ENCODE measurements around the gene GTPBP2. TPM values are rescaled to one million over a fixed set of nuclear protein-coding genes. Genes with fewer than 3 reads are reported as not detected.

The GTPBP2 gene
- total RNA-seq, 2 donors from 2014 or later, result 50.0 to 51.7 TPM

GRCh38 chr6:43648248-43648647, 19.2 kb upstream of the GTPBP2 start:
- no peak for DNase-seq
- intact Hi-C loops (cut with DNase I), result no loop called here
- TF ChIP-seq CTCF (IDR thresholded peaks at IDR 0.05), result no peak
- Histone ChIP-seq H3K9ac (ENCODE audit: low read depth in 2 of 2, low read length in 2 of 2) (no peak overlapping the region), H3K27ac (no peak overlapping the region), H3K36me3 (no peaks in the 10 kb centered on the region), H3K27me3 (no peaks in the 10 kb centered on the region), H3K4me3 (no peak overlapping the region), H3K4me1 (no peaks in the 10 kb centered on the region), H3K9me3 (no peaks in the 10 kb centered on the region)

DNA sequence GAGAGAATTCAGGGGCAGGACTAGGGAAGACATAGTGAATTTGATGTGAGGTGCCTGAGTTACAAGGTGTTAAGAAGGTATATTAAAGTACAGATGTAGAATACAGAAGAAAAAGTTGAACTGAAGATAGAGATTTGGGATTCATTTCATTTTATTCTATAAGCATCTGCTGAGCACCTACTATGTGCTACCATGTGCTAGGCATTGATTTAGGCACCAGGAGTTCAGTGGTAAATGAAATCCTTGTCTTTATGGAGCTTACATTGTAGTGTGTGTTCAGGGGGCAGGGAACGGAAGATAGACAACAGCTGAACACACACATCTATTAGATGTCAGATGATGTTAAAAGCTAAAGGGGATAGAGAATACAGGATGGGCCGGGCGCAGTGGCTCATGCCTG, 18.5 kb upstream of the GTPBP2 start:
- intact Hi-C loops (cut with DNase I), result no loop called here
- Histone ChIP-seq H3K4me3 (no peak overlapping the region), H3K27ac (no peak overlapping the region), H3K27me3 (no peaks in the 10 kb centered on the region), H3K9ac (ENCODE audit: low read depth in 2 of 2, low read length in 2 of 2) (no peak overlapping the region), H3K4me1 (no peaks in the 10 kb centered on the region), H3K36me3 (no peaks in the 10 kb centered on the region), H3K9me3 (no peaks in the 10 kb centered on the region)
- no peak for TF ChIP-seq CTCF (IDR thresholded peaks at IDR 0.05)
- no peak for DNase-seq

GRCh38 chr6:43645613-43645964, 16.5 kb upstream of the GTPBP2 start:
- no peaks in the 10 kb centered on the region for H3K9me3 ChIP-seq
- DNase-seq, result no peak
- no peak for TF ChIP-seq CTCF (IDR thresholded peaks at IDR 0.05)
- H3K4me1 ChIP-seq, result no peaks in the 10 kb centered on the region
- H3K9ac ChIP-seq (ENCODE audit: low read depth in 2 of 2, low read length in 2 of 2), result no peak overlapping the region
- peak overlapping the region; percentile 41 for H3K4me3 ChIP-seq
- no peak overlapping the region for H3K27ac ChIP-seq
- intact Hi-C loops (cut with DNase I), result no loop called here
- H3K27me3 ChIP-seq, result no peaks in the 10 kb centered on the region
- H3K36me3 ChIP-seq, result peaks cover 12% of the 10 kb centered on the region

DNA sequence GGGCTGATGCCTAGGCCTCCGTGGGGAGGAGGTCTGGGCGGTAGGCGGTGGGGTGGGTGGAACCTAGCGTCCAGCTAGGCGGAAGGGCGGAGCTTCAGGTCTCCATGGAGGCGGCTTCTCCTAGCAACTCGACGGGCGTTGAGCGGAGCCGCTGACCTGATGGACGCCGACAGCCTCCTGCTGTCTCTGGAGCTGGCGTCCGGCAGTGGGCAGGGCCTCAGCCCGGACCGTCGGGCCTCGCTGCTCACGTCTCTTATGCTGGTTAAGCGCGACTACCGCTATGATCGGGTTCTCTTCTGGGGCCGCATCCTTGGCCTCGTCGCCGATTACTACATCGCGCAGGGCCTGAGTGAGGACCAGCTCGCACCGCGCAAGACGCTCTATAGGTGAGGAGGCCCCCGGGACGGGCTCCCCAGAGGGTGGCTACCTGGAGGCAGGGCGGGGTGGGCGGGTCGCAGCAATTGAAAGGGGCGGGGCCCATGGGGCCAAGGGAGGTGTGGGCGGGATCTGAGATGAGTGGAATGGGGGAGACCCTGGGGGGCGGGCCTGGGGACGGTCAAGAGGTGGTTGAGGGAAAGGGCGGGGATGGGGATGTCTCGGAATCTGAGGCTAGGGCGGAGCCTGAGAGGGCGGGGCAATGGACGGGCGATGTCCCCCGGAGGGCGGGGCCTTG, 16.0 kb upstream of the GTPBP2 start, which contains the start of gene RSPH9:
Gene RSPH9 (plus strand): TSS at position 97 of the 673 bp plus-strand sequence. CDS start 63 bp downstream, at position 160.
- Histone ChIP-seq H3K4me3 (peak within 1 kb of the TSS; percentile 41), H3K9me3 (no peaks in the 10 kb centered on the region), H3K27ac (peak within 1 kb of the TSS; percentile 52), H3K36me3 (peaks cover 17% of the 10 kb centered on the region), H3K9ac (ENCODE audit: low read depth in 2 of 2, low read length in 2 of 2) (peak within 1 kb of the TSS in 1 of 2 donors; percentile 20), H3K4me1 (no peaks in the 10 kb centered on the region), H3K27me3 (no peaks in the 10 kb centered on the region)
- intact Hi-C loops (cut with DNase I), result no loop called here
- DNase-seq, result peak; percentile 79
- TF ChIP-seq CTCF (IDR thresholded peaks at IDR 0.05), result no peak

- intact Hi-C loops (cut with DNase I), result no loop called here
- Histone ChIP-seq H3K4me1 (peaks cover 15% of the 10 kb centered on the region), H3K27ac (no peak overlapping the region), H3K4me3 (no peak overlapping the region), H3K9me3 (no peaks in the 10 kb centered on the region), H3K36me3 (peaks cover 24% of the 10 kb centered on the region), H3K9ac (ENCODE audit: low read depth in 2 of 2, low read length in 2 of 2) (no peak overlapping the region), H3K27me3 (no peaks in the 10 kb centered on the region)
- no peak for DNase-seq
- TF ChIP-seq CTCF (IDR thresholded peaks at IDR 0.05), result no peak
Measured at GRCh38 chr6:43639984-43640800, 11.1 kb upstream of the GTPBP2 start.

All from colonic mucosa (tissue), 4 donors.